Measurements from ENCODE around the gene KLK5. TPM values are rescaled to one million over a fixed set of nuclear protein-coding genes. Genes with fewer than 3 reads are reported as not detected.
"Not testable (repeated sequence)": the region's sequence is repeated elsewhere in the genome, so short reads cannot be mapped to it uniquely, and the experiment has no call there.

KLK5 gene
- polyA plus RNA-seq, 1 donor from 2014 or later: not detected

DNA sequence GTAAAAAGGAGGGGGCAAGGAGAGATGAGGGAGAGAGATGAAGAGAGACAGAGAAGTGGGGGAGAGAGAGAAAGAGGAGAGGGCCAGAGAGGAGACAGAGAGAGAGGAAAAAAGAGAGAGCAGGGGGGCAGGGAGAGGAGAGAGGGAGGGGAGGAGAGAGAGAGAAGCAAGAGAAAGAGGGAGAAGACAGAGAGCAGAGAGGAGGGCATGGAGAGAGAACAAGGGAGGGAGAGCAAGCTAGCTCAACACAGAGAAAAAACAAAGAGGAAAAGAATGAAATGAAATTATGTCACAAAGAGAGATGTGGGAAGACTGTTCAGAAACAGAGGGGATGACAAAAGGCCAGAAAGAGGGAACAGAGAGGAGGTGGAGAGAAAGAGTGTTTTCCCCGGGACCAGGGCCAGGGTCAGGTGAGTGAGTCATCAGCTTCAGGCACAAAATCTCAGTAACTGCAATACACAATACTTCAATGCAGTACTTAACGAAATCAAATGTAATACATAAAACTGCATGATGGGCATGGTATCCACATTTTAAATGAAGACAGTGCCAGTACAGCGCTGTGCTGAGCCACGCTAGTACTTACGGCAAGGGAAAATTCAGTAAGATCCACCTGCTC is 26.0 kb upstream of the KLK5 start:
- Mint-ChIP-seq H3K4me1 (peaks cover 0 to 2% (median 0%) of the 10 kb centered on the region in 3 donors), H3K27me3 (peaks cover 25% of the 10 kb centered on the region), H3K4me3 (no peak overlapping the region), H3K9me3 (no peaks in the 10 kb centered on the region), H3K36me3 (no peaks in the 10 kb centered on the region), H3K27ac (no peak overlapping the region)

DNA sequence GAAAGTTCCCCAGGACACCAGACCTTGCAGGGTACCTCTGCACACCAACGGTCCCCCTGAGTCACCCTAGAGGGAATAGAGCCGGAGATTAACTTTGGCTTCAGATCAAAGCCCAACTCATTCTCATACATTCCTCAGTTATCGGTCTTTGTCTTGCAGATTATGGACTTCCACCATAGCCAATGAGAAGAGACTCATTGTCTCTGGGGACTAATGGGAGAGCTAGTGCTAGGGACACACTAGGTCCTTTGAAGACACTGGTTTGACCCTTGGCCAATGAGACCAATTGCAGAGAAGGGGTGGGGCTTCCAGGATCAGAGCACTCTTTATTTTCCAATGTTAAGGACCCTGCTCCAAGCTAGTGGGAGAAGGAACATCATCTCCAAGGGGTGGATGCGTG is 24.8 kb upstream of the KLK5 start:
- Mint-ChIP-seq H3K36me3 (no peaks in the 10 kb centered on the region), H3K4me3 (no peak overlapping the region), H3K9me3 (no peaks in the 10 kb centered on the region), H3K4me1 (peaks cover 0 to 2% (median 0%) of the 10 kb centered on the region in 3 donors), H3K27me3 (peaks cover 32% of the 10 kb centered on the region), H3K27ac (no peak overlapping the region)

DNA sequence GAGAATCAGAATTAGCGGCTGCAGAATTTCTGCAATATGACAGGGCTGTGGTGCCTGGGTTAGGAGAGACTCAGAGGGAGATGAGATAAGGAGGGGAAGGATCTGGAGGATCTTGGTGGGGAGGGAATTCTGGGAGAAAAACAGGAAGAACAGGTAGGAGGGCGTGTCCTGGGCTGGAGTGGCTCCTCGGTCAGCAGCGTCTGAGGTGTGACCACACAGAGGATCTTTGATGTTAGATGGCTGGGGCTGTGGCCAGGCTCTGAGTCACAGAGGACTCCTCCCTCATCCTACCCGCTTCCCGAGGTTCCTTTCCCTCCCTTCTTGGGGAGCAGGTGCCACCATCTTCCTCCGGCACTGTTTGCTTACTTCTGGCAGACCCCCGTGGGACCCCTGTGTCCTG is 22.9 kb upstream of the KLK5 start:
- Mint-ChIP-seq H3K27me3 (peaks cover 36% of the 10 kb centered on the region), H3K4me3 (no peak overlapping the region), H3K27ac (no peak overlapping the region), H3K9me3 (peaks cover 0 to 1% (median 0%) of the 10 kb centered on the region in 3 donors), H3K36me3 (no peaks in the 10 kb centered on the region), H3K4me1 (peaks cover 0 to 2% (median 0%) of the 10 kb centered on the region in 3 donors)

DNA sequence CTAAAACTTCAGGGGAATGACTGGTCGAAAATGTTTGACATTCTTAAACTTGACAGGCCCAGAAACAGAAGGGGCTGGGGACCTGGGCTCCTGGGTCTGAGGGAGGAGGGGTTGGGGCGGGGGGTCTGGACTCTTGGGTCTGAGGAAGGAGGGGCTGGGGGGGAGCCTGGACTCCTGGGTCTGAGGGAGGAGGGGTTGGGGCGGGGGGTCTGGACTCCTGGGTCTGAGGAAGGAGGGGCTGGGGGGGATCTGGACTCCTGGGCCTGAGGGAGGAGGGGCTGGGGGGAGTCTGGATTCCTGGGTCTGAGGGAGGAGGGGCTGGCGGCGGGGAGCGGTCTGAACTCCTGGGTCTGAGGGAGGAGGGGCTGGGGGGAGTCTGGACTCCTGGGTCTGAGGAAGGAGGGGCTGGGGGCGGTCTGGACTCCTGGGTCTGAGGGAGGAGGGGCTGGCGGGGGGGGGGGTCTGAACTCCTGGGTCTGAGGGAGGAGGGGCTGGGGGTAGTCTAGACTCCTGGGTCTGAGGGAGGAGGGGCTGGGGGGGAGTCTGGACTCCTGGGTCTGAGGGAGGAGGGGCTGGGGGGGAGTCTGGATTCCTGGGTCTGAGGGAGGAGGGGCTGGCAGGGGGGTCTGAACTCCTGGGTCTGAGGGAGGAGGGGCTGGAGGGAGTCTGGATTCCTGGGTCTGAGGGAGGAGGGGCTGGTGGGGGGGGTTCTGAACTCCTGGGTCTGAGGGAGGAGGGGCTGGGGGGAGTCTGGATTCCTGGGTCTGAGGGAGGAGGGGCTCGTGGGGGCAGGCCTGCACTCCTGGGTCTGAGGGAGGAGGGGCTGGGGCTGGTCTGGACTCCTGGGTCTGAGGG is 22.1 kb upstream of the KLK5 start:
- Mint-ChIP-seq H3K27ac (no peak overlapping the region), H3K4me3 (no peak overlapping the region), H3K36me3 (no peaks in the 10 kb centered on the region), H3K27me3 (peaks cover 38% of the 10 kb centered on the region), H3K4me1 (peaks cover 0 to 2% (median 0%) of the 10 kb centered on the region in 3 donors), H3K9me3 (peaks cover 0 to 1% (median 0%) of the 10 kb centered on the region in 3 donors)

DNA sequence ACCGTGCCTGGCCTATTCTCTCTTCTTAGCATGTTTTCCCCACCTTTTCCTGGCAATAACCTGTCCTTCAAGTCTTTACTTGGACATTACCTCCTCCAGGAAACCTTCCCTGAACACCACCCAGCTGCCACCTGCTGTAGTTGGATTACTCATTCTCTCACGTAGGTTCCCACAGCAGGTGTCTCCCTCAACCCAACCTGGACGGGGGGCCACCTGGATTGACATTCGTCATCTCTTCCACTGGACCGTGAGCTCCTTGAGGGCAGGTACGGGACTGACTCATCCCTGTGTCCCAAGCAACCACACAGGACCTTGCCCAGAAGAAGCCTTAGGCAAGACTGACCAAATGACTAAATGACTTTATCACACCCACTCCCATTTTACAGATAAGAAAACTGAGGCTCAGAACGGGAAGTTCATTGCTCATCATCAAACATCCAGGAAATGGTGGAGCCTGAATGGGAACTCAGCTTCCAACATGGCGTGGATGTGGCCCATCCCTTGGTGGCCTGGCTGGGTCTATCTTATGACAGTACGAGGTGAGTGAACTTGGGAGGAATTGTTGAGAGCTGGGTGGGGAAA is 20.0 kb upstream of the KLK5 start:
- H3K27me3 Mint-ChIP-seq: peaks cover 36% of the 10 kb centered on the region
- no peak overlapping the region for H3K27ac Mint-ChIP-seq
- peaks cover 0 to 2% (median 0%) of the 10 kb centered on the region in 3 donors for H3K4me1 Mint-ChIP-seq
- H3K9me3 Mint-ChIP-seq: peaks cover 0 to 1% (median 0%) of the 10 kb centered on the region in 3 donors
- H3K4me3 Mint-ChIP-seq: peak overlapping the region in 1 of 4 donors; percentile 25
- no peaks in the 10 kb centered on the region for H3K36me3 Mint-ChIP-seq

DNA sequence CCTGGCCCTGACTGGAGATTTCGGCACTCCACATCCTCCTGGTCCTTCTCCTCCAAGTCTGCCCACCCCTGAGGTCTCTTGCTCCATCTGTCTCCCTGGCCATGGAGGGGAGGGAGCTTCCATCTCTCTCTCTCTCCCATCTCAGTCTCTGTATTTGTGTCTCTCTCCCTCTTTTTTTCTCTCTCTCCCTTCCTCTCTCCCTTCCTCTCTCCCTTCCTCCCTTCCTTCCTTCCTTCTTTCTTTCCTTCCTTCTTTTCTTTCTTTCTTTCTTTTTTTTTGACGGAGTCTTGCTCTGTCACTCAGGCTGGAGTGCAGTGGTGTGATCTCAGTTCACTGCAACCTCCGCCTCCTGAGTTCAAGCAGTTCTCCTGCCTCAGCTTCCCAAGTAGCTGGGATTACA is 17.0 kb upstream of the KLK5 start:
- not testable (repeated sequence) for H3K36me3 Mint-ChIP-seq, H3K4me1 Mint-ChIP-seq, H3K27ac Mint-ChIP-seq, H3K9me3 Mint-ChIP-seq
- Mint-ChIP-seq H3K27me3 (peaks cover 27% of the 10 kb centered on the region), H3K4me3 (peak overlapping the region in 1 of 4 donors; percentile 17)

DNA sequence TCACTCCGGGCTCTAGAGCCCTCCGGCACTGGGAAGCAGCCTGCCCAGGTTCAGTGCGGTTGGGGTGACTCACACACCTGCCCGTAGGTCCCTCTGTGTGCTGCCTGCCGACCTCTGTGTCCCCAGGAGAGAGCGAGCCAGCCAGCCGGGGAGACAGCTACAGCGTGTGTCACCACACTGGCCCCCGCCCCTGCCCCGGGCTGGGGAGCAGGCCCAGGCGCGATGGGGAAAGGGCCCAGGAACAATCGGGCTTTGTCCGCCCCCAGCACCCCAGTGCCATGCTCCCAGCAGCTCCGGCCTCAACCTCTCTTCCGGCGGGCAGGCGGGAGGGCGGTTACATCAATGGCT is 16.5 kb upstream of the KLK5 start, which contains the start of gene KLK6:
Gene KLK6, minus strand, starts transcription at position 179 of the 348 bp plus-strand sequence. CDS start 1,487 bp downstream, outside the sequence.
- no peaks in the 10 kb centered on the region for H3K4me1 Mint-ChIP-seq
- peaks cover 0 to 1% (median 0%) of the 10 kb centered on the region in 3 donors for H3K9me3 Mint-ChIP-seq
- H3K36me3 Mint-ChIP-seq: no peaks in the 10 kb centered on the region
- no peak within 1 kb of the TSS for H3K27ac Mint-ChIP-seq
- peak within 1 kb of the TSS in 1 of 4 donors; percentile 17 for H3K4me3 Mint-ChIP-seq
- H3K27me3 Mint-ChIP-seq: peaks cover 25% of the 10 kb centered on the region

DNA sequence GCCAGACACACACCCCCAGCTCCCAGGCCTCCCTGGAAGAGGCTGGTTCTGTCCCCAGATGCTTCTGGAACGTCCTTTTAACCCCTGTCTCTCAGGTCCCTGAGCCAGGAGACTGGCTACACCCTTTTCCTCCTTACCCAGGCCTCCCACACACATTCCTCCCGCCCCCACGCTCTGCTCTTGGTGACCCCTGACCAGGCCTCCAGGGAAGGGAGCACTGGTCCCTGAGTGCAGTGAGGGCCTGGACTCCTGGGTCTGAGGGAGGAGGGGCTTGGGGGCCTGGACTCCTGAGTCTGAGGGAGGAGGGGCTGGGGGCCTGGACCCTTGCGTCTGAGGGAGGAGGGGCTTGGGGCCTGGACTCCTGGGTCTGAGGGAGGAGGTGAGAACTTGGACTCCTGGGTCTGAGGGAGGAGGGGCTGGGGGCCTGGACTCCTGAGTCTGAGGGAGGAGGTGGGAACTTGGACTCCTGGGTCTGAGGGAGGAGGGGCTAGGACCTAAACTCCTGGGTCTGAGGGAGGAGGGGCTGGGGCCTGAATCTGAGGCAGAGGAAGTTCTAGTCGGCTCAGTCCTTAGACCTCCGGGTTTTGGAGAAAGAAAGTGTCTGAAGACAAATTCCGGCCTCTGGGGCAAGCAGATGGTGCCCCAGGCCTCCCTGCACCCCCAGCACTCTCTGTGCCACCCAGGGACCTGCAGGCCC is 16.0 kb upstream of the KLK5 start:
- Mint-ChIP-seq H3K4me1 (no peaks in the 10 kb centered on the region), H3K4me3 (no peak overlapping the region), H3K27ac (no peak overlapping the region), H3K27me3 (peaks cover 24% of the 10 kb centered on the region), H3K9me3 (peaks cover 0 to 1% (median 0%) of the 10 kb centered on the region in 3 donors), H3K36me3 (peaks cover 2% of the 10 kb centered on the region)

DNA sequence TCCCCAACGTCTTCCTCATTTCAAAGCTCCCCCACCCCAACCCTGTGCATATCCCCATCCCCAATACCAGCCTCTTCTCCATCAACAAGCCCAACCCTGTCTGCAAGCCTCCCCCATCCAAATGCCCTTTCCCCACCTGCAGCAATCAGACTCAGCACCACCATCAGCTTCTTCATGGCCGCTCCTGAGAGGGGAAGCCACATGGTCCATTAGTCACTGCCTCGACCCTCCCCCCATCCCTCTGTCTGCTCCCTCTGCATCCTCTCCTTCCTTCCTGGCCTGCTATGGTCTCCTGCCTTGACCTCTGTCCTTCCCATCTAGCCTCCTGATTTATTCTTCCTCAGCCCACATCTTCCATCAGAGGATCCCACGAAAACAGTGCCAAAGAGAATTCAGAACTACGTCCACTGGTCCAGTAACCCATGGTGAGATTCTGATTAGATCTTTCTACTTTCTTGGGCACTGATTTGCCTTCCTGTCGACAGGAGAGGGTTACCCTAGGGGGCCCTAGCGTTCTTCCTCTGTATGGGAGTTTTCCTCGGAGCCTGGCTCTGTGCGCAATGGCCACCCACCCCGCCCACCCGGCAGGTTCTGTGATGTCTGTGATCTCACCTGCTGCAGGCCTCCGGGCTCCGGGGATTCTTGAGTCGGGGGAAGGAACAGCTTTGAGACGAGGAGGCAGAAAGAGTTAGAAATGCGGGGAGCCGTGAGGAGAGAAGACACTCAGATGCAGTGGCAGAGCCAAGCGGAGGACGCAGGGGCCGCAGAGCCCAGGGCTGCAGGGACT is 15.3 kb upstream of the KLK5 start:
- peaks cover 0 to 1% (median 0%) of the 10 kb centered on the region in 3 donors for H3K9me3 Mint-ChIP-seq
- peaks cover 3% of the 10 kb centered on the region for H3K36me3 Mint-ChIP-seq
- no peaks in the 10 kb centered on the region for H3K4me1 Mint-ChIP-seq
- H3K27ac Mint-ChIP-seq: peak overlapping the region in 1 of 3 donors; percentile 53
- H3K27me3 Mint-ChIP-seq: peaks cover 21% of the 10 kb centered on the region
- no peak overlapping the region for H3K4me3 Mint-ChIP-seq

DNA sequence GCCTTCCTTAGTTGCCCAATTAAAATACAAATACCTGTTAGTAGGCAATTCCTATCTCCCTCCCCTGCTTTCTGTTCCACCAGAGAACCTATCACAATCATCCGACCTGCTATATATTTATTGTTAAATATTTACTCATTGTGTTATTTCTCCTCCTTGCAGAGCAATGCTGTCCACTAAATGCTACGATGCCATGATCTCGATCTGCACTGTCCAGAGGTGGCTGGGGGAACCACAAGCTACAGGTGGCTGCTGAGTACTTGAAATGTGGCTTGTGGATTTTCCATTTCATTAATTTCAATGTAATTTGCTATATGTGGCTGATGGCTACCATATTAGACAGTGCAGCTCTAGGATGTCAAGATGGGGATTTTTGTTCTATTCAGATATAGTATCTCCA is 11.4 kb upstream of the KLK5 start:
- H3K27me3 Mint-ChIP-seq: peaks cover 5% of the 10 kb centered on the region
- peaks cover 0 to 15% (median 8%) of the 10 kb centered on the region in 3 donors for H3K9me3 Mint-ChIP-seq
- no peak overlapping the region for H3K4me3 Mint-ChIP-seq
- peaks cover 8% of the 10 kb centered on the region for H3K36me3 Mint-ChIP-seq
- no peak overlapping the region for H3K27ac Mint-ChIP-seq
- H3K4me1 Mint-ChIP-seq: peaks cover 0 to 2% (median 0%) of the 10 kb centered on the region in 3 donors

DNA sequence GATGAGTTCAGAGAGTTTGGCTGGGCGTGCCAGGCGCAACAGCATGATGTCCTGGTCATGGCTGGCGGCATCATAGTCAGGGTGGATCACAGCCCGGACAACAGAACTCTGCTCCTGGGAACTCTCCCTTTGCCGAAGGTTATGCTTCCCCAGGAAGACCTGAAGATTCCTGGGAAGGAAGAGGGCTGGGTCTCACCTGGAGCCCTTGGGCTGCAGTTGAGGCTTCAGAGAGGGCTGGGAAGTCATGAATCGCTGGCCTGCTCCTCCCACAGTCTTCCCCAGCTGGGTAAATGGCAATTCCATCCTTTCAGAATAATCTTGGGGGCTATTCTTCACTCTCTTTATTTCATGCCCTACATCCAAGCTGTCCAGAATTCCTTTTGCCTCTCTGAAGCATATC is 10.5 kb upstream of the KLK5 start:
- Mint-ChIP-seq H3K4me3 (no peak overlapping the region), H3K27me3 (peaks cover 4% of the 10 kb centered on the region), H3K27ac (no peak overlapping the region), H3K36me3 (peaks cover 8% of the 10 kb centered on the region), H3K4me1 (peaks cover 0 to 2% (median 0%) of the 10 kb centered on the region in 3 donors), H3K9me3 (peaks cover 0 to 16% (median 8%) of the 10 kb centered on the region in 3 donors)

DNA sequence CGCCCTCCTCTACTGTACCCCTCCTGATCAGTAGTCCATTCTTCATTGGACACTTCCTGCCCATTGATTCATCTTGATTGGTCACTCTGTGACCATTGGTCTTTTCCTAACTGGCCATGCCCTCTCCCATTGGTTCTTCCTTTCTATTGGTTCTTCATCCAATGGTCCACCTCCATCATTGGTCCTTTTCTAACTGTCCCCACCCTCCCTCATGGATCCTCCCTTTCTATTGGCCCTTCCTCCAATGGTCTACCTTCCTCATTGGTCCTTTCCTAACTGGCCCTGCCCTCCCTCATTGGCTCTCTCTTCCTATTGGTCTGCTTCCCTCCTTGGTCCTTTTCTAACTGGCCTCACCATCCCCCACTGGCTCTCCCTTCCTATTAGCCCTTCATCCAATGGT is 9.4 kb upstream of the KLK5 start:
- Mint-ChIP-seq H3K27me3 (peaks cover 12% of the 10 kb centered on the region), H3K4me1 (peaks cover 0 to 2% (median 0%) of the 10 kb centered on the region in 3 donors), H3K27ac (no peak overlapping the region), H3K4me3 (peak overlapping the region in 1 of 4 donors; percentile 42), H3K9me3 (peaks cover 0 to 16% (median 8%) of the 10 kb centered on the region in 3 donors), H3K36me3 (peaks cover 8% of the 10 kb centered on the region)

DNA sequence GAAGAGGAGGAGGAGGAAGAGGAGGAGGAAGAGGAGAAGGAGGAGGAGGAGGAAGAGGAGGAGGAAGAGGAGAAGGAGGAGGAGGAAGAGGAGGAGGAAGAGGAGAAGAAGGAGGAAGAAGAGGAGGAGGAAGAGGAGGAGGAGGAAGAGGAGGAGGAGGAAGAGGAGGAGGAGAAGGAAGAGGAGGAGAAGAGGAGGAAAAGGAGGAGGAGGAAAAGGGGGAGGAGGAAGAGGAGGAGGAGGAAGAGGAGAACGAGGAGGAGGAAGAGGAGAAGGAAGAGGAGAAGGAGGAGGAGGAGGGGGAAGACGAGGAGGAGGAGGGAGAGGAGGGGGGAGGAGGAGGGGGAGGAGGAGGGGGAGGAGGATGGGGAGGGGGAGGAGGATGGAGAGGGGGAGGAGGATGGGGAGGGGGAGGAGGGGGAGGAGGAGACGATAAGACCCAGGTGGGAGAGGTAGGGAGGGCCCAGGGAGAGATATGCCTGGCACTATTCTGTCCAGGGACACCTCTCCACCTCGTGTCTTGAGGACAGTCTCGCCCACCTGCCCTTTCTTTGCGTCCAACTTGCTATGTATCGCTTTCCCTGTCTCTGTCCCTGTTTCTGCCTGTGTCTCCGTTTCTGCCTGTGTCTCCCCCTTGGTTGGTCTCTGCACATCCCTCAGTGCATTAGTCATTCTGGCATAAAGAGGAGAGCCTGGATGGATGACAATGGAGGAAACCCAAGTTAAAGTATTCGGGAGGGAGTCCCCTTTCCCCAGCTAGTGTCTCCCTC is 7.1 kb upstream of the KLK5 start:
- Mint-ChIP-seq H3K27ac (peak overlapping the region in 1 of 3 donors; percentile 35), H3K27me3 (peaks cover 8% of the 10 kb centered on the region), H3K4me3 (no peak overlapping the region), H3K36me3 (peaks cover 8% of the 10 kb centered on the region), H3K9me3 (peaks cover 0 to 16% (median 8%) of the 10 kb centered on the region in 3 donors), H3K4me1 (peaks cover 0 to 2% (median 0%) of the 10 kb centered on the region in 3 donors)

All from IgD-negative memory B cell (primary cell).